AG09309 (cell line): ENCODE results near the gene AGAP1.

Experiments
- DNase-seq: peaks from one replicate; pipeline ENCODE4 v3.0.0-alpha.2; 2010; ENCODE audit warnings: low read depth
- H3K4me3 ChIP-seq: 2 replicates; pipeline ENCODE4 v1.5.1; 2011; ENCODE audit warnings: mild to moderate bottlenecking, low read depth, low read length, moderate library complexity; ENCODE audit not compliant: control insufficient read depth
- TF ChIP-seq, protein P1 (sequence below): IDR thresholded peaks from 2 replicates; pipeline ENCODE4 v1.5.1; 2011; ENCODE audit warnings: mild to moderate bottlenecking, low read depth, low read length, inconsistent platforms; ENCODE audit not compliant: insufficient read depth, control insufficient read depth; ENCODE audit errors: missing control alignments

AGAP1 gene

DNA sequence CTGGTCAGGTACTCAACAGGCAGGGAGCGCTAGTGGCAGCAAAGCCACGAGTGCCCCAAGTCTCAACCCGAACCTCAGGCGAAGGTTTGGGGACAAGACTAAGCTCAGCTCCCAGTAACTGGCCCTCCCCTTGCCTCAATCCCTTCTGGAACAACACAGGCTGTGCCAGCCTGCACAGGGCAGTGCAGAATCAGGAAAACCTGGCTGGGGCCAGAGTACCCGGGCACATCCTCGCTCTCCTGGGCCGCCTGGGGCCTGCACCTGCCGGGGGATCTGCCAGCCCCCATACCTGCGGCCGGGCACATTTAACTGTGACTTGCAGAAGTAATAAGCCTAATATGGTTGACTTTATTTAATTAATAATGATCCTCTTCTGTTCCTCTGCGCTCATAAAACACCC, 613.7 kb downstream of the AGAP1 start:
- H3K4me3 ChIP-seq: no peak overlapping the region
- no peak for DNase-seq
- TF ChIP-seq, protein P1, sequence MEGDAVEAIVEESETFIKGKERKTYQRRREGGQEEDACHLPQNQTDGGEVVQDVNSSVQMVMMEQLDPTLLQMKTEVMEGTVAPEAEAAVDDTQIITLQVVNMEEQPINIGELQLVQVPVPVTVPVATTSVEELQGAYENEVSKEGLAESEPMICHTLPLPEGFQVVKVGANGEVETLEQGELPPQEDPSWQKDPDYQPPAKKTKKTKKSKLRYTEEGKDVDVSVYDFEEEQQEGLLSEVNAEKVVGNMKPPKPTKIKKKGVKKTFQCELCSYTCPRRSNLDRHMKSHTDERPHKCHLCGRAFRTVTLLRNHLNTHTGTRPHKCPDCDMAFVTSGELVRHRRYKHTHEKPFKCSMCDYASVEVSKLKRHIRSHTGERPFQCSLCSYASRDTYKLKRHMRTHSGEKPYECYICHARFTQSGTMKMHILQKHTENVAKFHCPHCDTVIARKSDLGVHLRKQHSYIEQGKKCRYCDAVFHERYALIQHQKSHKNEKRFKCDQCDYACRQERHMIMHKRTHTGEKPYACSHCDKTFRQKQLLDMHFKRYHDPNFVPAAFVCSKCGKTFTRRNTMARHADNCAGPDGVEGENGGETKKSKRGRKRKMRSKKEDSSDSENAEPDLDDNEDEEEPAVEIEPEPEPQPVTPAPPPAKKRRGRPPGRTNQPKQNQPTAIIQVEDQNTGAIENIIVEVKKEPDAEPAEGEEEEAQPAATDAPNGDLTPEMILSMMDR: no peak

DNA sequence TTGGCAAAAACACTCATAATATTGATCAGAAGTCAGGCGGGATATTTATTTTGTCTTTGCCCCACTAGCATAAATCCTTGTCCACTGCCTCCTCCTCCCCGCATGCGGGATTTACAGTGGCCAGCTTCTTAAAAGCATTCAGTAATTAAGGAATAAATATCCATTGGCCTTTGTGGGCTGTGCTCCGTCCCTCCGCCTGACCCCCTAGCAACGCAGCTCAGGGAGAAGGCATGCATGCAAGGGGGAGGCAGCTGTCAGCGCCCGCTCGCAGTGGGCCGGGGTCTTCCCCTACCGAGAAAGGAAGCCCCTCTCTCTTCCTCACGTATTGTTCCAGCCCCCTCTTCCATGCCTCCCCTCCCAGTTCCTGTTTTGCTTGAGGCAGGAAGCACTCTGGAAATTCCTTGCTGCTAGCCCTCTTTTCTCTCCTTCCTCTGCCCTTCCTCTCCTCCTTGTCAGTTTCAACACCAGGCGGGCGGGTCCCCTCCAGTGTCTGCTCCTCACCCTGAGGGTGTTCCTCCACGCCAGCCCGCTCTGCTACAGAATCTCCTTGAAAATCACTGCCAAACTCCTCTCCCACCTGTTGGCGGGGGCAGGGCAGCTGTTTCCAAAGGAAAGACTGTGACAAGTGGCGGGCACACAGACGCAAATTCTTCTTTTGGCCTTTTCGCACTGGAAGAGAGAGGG, 614.2 kb downstream of the AGAP1 start:
- H3K4me3 ChIP-seq: no peak overlapping the region
- no peak for DNase-seq
- TF ChIP-seq, protein P1: no peak

DNA sequence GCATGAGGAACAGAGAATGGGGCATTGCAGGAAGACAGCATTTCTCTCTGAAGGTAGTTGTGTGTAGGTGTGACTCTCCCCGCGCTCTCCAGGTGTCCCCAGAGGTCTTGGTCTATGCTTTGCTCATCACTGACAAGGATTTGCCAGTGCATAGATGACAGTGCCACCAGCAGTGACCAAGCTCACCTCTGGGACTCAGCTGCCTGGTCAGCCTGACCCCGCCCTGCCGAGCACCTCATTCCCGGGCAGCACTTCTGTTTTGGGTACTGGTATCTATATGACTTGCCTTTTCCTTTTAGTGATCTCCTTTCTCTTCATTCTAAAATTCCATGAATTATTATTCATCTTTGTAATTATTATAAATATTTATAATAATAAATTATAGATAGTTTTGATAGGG, 615.2 kb downstream of the AGAP1 start:
- H3K4me3 ChIP-seq: no peak overlapping the region
- DNase-seq: no peak
- TF ChIP-seq, protein P1: no peak

DNA sequence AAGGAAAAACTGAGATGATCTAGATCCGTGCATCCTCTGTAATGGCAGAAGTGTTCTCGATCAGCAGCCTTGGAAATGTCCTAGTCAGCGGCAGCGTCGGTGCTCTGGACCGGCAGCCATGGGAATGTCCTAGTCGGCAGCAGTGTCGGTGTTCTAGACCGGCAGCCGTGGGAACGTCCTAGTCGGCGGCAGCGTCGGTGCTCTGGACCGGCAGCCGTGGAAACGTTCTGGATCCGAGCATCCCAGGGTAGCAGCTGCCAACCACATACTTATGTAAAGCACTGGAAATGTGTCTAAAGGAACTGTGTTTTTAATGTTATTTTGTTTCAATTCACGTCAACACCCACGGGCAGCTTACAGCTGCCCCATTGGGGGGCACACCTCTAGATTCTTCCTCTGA, 615.6 kb downstream of the AGAP1 start:
- DNase-seq: no peak
- H3K4me3 ChIP-seq: no peak overlapping the region
- TF ChIP-seq, protein P1: no peak

DNA sequence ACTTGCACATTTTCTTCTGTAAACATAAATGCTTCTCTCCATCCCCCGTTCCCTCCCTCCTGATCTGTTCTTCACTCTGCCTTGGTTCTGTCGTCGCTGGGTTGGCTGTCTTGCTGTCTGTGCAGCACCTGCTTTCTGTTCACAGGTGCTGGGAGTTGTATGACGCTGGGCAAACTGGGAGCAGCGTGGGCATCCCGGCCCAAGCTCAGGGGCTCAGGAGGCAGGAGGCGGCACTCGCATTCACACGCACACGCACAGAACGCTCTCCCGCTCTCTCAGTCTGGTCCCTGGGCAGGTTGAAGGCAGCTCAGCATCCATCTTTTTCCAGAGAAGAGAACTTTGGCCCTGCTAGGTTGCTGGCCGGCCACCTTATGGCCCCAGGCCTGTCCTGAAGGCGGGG, 618.6 kb downstream of the AGAP1 start:
- TF ChIP-seq, protein P1: no peak
- no peak overlapping the region for H3K4me3 ChIP-seq
- DNase-seq: no peak

DNA sequence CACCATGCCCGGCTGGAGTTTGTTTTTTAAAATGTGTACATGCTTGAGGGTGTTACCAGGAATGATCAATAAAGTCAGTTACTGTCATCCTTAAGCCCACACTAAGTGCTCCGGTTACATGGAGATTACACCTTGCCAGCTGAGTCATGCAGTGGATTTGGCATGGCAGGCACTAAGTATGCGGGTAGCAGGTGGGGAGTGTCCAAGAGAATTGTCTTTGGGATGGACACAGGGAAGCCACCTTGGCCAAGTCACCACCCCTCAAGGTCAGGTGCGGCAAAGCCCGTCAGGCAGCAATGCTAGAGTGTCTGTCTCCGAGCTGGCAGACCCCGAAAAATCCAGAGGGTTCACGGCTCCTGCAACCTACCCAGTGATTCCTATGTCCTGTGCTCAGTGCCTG, 619.6 kb downstream of the AGAP1 start:
- DNase-seq: no peak
- no peak overlapping the region for H3K4me3 ChIP-seq
- TF ChIP-seq, protein P1: no peak

DNA sequence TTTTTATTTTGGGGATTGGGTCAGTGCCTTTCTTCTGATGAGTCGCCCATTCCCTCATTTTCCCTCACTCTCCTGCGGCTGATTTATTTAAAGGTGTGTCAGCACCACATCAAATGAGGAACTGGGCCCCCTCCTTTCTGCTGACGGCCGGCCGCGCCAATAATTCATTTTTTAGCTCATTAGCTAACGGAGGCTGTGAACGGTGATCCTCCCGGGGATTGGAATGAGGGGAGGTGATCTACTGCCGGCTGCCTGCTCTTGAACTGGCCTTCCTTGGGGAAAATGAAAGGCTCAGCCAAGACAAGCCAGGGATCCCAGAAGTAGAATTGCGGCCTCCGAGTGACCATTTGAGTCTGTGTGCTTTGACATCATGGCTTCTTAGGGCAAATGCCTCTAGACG, 620.1 kb downstream of the AGAP1 start:
- TF ChIP-seq, protein P1: no peak
- no peak for DNase-seq
- no peak overlapping the region for H3K4me3 ChIP-seq
